Superior temporal gyrus (tissue), 1 donor: ENCODE data around the gene CTNNA3.

ENCODE experiments used
- DNase-seq: peaks from one replicate; pipeline ENCODE4 v3.0.0-alpha.2; 2016; ENCODE audit errors: extremely low spot score

Gene CTNNA3

DNA sequence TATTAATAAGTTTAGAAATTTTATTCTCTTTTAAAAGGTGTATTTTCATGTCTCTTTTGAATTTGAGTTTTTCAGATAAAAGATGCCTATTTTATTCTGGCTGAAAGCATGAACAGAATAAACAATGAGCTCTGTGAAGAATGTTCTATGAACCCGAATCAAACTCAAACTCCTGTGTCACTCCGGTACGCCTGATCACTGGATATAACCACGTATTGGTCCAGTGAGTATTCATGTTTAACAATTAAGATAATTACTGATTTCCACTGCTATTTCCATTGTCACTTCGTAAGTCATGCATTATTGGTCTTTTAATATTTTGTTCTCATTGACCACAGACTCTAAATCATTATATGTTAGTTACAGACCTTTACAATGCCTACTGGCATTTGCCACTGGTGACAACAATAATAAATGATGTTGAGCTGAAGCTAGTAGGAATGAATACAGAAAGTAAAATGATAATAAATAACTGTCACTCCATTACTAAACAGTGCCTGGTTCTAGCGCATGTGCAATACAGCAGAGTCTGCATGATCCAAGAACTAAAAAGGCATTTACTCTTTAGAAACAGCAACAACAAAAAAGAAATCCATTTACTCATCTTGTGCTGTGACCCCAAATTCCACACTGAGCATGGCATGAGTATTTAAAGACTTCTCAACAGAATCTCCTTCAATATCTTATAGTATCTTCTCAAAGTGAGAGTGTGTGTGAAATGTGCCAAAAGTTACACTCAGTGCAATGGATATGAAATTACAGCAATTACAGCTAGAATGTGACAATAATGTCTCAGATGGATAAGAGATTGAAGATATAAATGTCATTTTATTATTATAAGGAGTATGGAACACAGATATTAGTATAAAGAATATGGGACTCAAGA lies 1597.2 kb downstream of the CTNNA3 start:
- DNase-seq = no peak

DNA sequence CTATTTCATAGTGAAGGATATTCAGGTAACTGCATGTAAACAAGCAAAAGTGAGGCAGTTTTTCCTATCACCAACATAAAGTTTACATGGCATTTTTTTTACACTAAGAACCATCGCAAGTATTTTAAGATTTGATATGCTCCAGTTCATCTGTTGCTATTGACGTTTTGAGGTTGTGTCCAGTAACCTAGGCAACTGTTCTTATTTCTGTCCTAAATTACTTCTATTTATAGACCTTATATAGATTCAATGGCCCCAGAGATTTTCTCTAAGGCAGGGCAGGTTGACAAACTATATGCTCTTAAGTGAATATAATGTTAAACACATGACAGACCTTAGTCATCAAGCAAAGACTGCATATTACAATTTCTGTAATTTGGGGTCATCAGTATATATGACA lies 1600.4 kb downstream of the CTNNA3 start:
- DNase-seq = no peak

DNA sequence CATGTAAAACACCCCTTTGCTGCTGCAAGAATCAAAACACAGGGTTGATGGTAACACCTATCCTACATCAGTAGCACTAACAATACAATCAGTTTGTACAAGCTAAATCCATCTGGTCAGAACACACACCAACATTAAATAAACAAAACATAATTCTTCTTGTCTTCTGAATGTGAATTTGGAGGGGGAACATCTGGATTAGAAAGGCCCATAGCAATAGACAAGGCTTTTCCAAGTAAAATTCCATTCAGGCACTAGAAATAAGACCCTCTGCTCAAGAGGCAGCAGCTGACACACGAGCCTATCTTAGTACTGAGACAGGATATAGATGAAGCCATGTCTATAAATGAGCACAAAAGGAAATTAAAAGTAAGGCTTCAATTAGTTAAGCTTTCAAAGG lies 1610.1 kb downstream of the CTNNA3 start:
- no peak for DNase-seq

DNA sequence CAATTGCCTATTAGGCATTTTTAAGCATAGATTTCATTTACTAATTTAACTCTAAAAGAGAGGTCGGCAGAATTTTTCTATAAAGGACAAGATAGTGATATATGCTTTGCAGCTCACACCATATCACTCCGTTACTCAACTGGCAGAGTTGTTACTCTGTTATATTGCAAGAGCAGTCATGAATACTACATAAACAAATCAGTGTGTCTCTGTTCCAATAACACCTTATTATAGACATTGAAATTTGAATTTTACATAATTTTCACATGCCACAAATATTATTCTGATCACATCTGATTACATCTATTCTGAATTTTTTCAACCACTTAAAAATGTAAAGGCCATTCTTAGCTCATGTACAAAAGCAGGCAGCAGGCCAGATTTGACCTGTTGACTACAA lies 1624.1 kb downstream of the CTNNA3 start:
- DNase-seq = no peak

- DNase-seq = no peak
These were observed 1637.4 kb downstream of the CTNNA3 start for GRCh38 chr10:66058594-66058993.

DNA sequence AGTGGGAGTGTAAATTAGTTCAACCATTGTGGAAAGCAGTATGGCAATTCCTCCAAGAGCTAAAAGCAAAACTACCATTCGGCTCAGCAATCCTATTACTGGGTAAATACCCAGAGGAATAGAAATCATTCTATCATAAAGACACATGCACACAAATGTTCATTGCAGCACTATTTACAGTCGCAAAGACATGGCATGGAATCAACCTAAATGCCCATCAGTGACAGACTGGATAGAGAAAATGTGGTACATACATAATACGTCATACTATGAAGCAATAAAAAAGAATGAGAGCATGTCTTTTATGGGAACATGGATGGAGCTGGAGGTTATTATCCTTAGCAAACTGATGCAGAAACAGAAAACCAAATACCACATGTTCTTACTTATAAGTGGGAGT lies 1646.7 kb downstream of the CTNNA3 start:
- DNase-seq = no peak

DNA sequence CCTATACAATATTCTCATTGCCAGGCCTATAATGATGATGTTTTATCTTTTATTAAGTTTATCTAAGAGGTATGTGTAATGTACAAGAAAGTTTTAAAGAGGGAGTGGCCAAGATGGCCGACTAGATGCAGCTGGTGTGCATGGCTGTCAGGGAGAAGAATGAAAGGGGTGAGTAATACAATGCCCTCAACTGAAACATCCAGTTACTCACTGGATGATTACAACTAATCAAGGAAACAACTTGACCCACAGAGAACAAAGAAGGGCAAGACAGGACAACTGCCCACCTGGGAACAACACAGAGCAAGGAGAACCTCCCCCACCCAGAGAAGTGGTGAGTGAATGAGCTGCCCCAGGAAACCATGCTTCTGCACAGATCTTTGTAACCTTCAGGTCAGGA lies 1650.1 kb downstream of the CTNNA3 start:
- no peak for DNase-seq

DNA sequence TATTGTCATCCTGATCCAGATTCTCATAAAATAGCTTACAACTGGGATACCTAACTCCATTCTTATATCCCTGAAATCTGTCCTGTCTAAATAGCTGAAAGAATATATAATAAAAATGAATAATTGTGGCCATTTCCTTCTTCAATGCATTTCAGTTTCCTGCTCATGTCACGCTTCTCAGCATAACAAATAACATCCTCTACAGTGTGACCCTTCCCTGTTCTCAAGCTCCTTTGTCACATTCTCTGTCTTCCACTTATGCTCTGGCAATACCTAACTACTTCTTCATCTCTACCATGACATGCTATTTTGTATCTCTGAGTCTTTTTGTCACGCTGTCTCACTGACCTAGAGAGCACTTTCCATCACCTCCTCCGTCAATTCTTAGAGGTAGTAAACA lies 1654.2 kb downstream of the CTNNA3 start:
- no peak for DNase-seq

DNA sequence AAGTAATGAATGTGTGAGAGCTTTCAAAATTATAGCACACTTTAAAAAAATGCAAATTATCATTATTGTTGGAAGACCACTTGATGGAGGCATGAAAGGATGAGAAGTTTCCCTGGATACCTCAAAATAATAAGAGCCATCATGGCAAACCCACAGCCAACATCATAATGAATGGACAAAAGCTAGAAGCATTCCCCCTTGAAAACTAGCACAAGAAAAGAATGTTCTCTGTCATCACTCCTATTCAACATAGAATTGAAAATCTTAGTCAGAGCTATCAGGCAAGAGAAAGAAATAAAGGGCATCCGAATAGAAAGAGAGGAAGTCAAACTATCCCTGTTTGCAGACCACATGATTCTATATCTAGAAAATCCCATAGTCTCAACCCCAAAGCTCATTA lies 1657.4 kb downstream of the CTNNA3 start:
- DNase-seq = no peak

DNA sequence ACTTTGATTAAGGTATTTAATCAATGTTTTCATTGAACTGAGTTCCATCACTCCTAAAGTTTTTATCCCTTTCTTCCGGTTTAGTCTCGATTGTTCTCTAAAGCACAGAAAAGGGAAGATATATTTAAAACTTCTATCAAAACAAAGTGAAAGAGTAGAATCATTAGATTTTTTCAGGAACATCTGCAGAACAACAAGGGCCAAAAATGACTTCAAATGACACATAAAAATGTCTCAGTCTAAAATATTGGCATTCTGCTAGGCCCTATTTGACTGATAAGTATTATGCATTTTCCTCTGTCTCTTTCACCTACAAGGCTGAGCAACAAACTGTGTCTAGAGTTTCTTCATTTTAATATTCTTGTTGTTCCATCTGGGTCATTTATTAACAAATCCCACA lies 1669.7 kb downstream of the CTNNA3 start:
- no peak for DNase-seq

- no peak for DNase-seq
These were observed 1670.8 kb downstream of the CTNNA3 start for GRCh38 chr10:66025186-66025585.

- DNase-seq = no peak
These were observed 1674.6 kb downstream of the CTNNA3 start for GRCh38 chr10:66021423-66021822.

GRCh38 chr10:66008221-66008620 lies 1687.8 kb downstream of the CTNNA3 start:
- DNase-seq = no peak

GRCh38 chr10:66006411-66006810 lies 1689.6 kb downstream of the CTNNA3 start:
- DNase-seq = no peak

DNA sequence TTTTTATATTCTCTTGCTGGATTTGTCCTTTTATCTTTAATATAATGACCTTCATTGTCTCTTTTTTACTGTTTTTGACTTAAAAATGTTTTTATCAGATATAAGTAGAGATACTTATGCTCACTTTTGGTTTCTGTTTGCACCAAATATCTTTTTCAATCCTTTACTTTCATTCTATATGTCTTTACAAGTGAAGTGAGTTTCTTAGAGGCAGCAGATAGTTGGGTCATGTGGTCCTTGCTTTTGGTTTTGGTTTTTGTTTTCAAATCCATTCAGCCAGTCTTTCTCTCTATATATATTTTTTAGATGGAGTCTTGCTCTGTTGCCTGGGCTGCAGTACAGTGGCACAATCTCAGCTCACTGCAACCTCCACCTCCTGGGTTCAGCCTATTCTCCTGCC lies 1702.5 kb downstream of the CTNNA3 start:
- no peak for DNase-seq

- no peak for DNase-seq
These were observed 1727.1 kb downstream of the CTNNA3 start for GRCh38 chr10:65968871-65969270.

- DNase-seq = no peak
These were observed 1727.6 kb downstream of the CTNNA3 start for GRCh38 chr10:65968437-65968836.

DNA sequence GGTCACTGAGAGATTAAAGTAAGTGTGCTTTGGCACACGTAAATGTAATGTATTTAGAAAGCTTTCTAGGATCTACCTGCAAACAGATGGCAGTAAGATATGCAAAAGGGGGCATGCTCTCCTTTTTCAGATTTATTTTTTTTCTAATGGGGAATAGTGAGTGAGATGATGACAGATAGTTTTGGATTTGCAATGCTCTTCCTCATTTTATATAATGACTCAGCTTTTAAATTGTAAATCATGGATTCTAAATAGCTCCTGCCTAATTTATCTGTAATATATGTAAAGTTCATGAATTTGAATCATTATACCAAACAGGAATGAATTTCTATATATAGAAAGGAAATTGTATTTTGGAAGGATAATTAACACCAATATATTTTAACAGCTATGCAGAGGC lies 1731.8 kb downstream of the CTNNA3 start:
- no peak for DNase-seq

GRCh38 chr10:65952086-65952485 lies 1743.9 kb downstream of the CTNNA3 start:
- no peak for DNase-seq

DNA sequence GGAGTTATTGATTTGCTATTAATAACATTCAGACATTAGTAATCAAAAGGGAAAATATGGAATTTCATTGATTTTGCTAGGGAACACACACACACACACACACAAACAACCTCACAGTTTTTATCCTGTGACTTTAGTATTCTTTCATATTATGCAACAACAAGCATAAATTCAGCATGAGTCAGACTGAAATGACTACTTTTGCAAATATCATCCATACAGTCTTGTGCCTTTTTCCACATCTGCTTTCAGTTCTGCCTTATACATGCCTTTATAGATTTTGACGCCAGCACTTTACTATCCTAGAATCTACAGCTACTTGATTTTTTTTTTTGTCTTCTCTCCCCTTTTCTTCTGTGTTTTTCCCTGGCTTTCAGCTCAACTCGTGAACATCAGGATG lies 1745.9 kb downstream of the CTNNA3 start:
- DNase-seq = no peak

GRCh38 chr10:65949526-65949925 lies 1746.5 kb downstream of the CTNNA3 start:
- DNase-seq = no peak

DNA sequence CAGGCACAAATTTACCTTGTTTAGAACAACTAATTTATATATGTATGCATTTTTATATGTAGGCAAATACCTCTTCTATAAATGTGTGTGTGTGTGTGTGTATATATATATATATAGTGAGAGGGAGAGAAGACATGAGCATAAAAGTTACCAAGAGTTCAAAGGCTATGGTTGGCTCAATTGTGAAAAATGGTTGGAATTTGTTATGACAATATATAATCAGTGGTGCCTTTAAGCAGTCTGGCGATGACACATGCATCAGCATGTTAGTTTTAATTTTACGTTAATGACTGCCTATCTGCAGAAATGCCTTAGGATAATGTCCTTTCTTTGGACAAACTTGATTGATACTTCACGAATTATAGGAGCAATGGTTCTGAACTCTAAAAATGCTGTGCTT lies 1750.9 kb downstream of the CTNNA3 start:
- no peak for DNase-seq

- DNase-seq = no peak
These were observed 1752.5 kb downstream of the CTNNA3 start for GRCh38 chr10:65943451-65943850.
